Liver (tissue), 9 donors: ENCODE measurements around the gene PEAK1. TPM values are rescaled to one million over a fixed set of nuclear protein-coding genes. Genes with fewer than 3 reads are reported as not detected.

Experiments
- DNase-seq: peaks from one replicate; pipeline ENCODE4 v3.0.0-alpha.2; 2017; ENCODE audit warnings: low spot score
- H3K27ac ChIP-seq, 2 donors: one replicate each; pipeline ENCODE4 v1.7.0; 2013; ENCODE audit warnings: inconsistent platforms in 2 of 2, low read length in 2 of 2, control low read depth in 1 of 2, low read depth in 1 of 2, mild to moderate bottlenecking in 1 of 2
- H3K27me3 ChIP-seq, 4 donors: one replicate each; pipeline versions ENCODE4 v1.6.1 to v1.7.0; 2013; ENCODE audit warnings: low read length in 3 of 4, inconsistent platforms in 1 of 4, mild to moderate bottlenecking in 1 of 4, moderate library complexity in 1 of 4; ENCODE audit not compliant: control insufficient read depth in 4 of 4, insufficient read depth in 4 of 4
- H3K36me3 ChIP-seq, 4 donors: one replicate each; pipeline versions ENCODE4 v1.6.1 to v1.7.0; 2013; ENCODE audit warnings: low read length in 3 of 4, mild to moderate bottlenecking in 3 of 4, low read depth in 1 of 4, moderate library complexity in 1 of 4; ENCODE audit not compliant: control insufficient read depth in 4 of 4, insufficient read depth in 3 of 4
- H3K4me1 ChIP-seq, 4 donors: one replicate each; pipeline versions ENCODE4 v1.6.1 to v1.7.0; 2013; ENCODE audit warnings: low read length in 3 of 4, mild to moderate bottlenecking in 3 of 4, moderate library complexity in 1 of 4; ENCODE audit not compliant: control insufficient read depth in 4 of 4, insufficient read depth in 4 of 4
- H3K4me3 ChIP-seq, 3 donors: one replicate each; pipeline versions ENCODE4 v1.6.1 to v1.7.0; 2013; ENCODE audit warnings: low read length in 3 of 3, control low read depth in 1 of 3, low read depth in 1 of 3, mild to moderate bottlenecking in 1 of 3
- H3K9ac ChIP-seq, 2 donors: one replicate each; pipeline ENCODE4 v1.7.0; 2013; ENCODE audit warnings: low read length in 2 of 2, mild to moderate bottlenecking in 2 of 2, moderate library complexity in 2 of 2, control low read depth in 1 of 2, low read depth in 1 of 2
- H3K9me3 ChIP-seq, 4 donors: one replicate each; pipeline versions ENCODE4 v1.6.1 to v1.7.0; 2013; ENCODE audit warnings: low read length in 3 of 4; ENCODE audit not compliant: control insufficient read depth in 4 of 4
- ATF3 ChIP-seq: IDR thresholded peaks from 2 replicates; pipeline ENCODE4 v1.6.1; 2016; ENCODE audit warnings: antibody characterized with exemption
- CTCF ChIP-seq: fragments of 150-350 bp; IDR thresholded peaks from 2 replicates; pipeline ENCODE4 v1.5.1; 2017; ENCODE audit warnings: improper control_type of control experiment, low read depth, low read length; ENCODE audit not compliant: missing input control
- EGR1 ChIP-seq, 2 donors: IDR thresholded peaks; 2 replicates each; pipeline ENCODE4 v1.6.1; 2016 to 2018; ENCODE audit warnings: antibody characterized with exemption in 2 of 2, low read depth in 2 of 2
- FOXA1 ChIP-seq: IDR thresholded peaks from 2 replicates; pipeline ENCODE4 v1.6.1; 2016; ENCODE audit warnings: antibody characterized with exemption
- FOXA2 ChIP-seq: IDR thresholded peaks from 2 replicates; pipeline ENCODE4 v1.6.1; 2016; ENCODE audit warnings: antibody characterized with exemption
- GABPA ChIP-seq, 2 donors: IDR thresholded peaks in 1 of 2; conservative IDR thresholded peaks in 1 of 2; 2 replicates each; pipeline ENCODE4 v1.6.1; 2016; ENCODE audit warnings: antibody characterized with exemption in 2 of 2, mild to moderate bottlenecking in 1 of 2, moderate library complexity in 1 of 2
- HNF4A ChIP-seq, 2 donors: conservative IDR thresholded peaks; 2 replicates each; pipeline ENCODE4 v1.6.1; 2016; ENCODE audit warnings: antibody characterized with exemption in 2 of 2, mild to moderate bottlenecking in 2 of 2
- HNF4G ChIP-seq: IDR thresholded peaks from 2 replicates; pipeline ENCODE4 v1.6.1; 2016; ENCODE audit warnings: antibody characterized with exemption
- JUND ChIP-seq, 2 donors: IDR thresholded peaks; 2 replicates each; pipeline ENCODE4 v1.6.1; 2016; ENCODE audit warnings: antibody characterized with exemption in 2 of 2
- MAX ChIP-seq: IDR thresholded peaks from 2 replicates; pipeline ENCODE4 v1.6.1; 2016; ENCODE audit warnings: antibody characterized with exemption
- NR2F2 ChIP-seq: IDR thresholded peaks from 2 replicates; pipeline ENCODE4 v1.6.1; 2016; ENCODE audit warnings: antibody characterized with exemption
- RAD21 ChIP-seq, 2 donors: IDR thresholded peaks; 2 replicates each; pipeline ENCODE4 v1.6.1; 2016; ENCODE audit warnings: antibody characterized with exemption in 2 of 2, mild to moderate bottlenecking in 2 of 2
- REST ChIP-seq: IDR thresholded peaks from 2 replicates; pipeline ENCODE4 v1.6.1; 2016; ENCODE audit warnings: antibody characterized with exemption, mild to moderate bottlenecking
- RXRA ChIP-seq, 2 donors: IDR thresholded peaks; 2 replicates each; pipeline ENCODE4 v1.6.1; 2017 to 2018; ENCODE audit warnings: antibody characterized with exemption in 2 of 2, mild to moderate bottlenecking in 1 of 2
- SP1 ChIP-seq: IDR thresholded peaks from 2 replicates; pipeline ENCODE4 v1.6.1; 2018; ENCODE audit warnings: antibody characterized with exemption, mild to moderate bottlenecking
- TAF1 ChIP-seq: conservative IDR thresholded peaks from 2 replicates; pipeline ENCODE4 v1.6.1; 2016; ENCODE audit warnings: antibody characterized with exemption, mild to moderate bottlenecking
- YY1 ChIP-seq: IDR thresholded peaks from 2 replicates; pipeline ENCODE4 v1.6.1; 2016; ENCODE audit warnings: antibody characterized with exemption, mild to moderate bottlenecking
- ZBTB33 ChIP-seq: IDR thresholded peaks from 2 replicates; pipeline ENCODE4 v1.6.1; 2016; ENCODE audit warnings: antibody characterized with exemption
- polyA plus RNA-seq, 2 donors: library from polyadenylated mRNA; stranded (reverse) in 1 of 2; unstranded in 1 of 2; fragments of 200-250 nt in 1 of 2; fragments of >200 nt in 1 of 2; fragmentation: Nextera tagmentation in 1 of 2; extraction: Ambion mirVana in 1 of 2; gene quantifications; one replicate each; pipeline versions ENCODE4 v1.2.1 to v1.2.3, GENCODE V29; 2013 to 2015
- total RNA-seq, 2 donors: library from RNA; depleted of rRNA; stranded (reverse); fragments of >200 nt; gene quantifications; one replicate each; pipeline ENCODE4 v1.2.3, GENCODE V29; 2014
- donor health status: healthy.
- donor health status: healthy.
- donor health status: healthy.
- donor health status: healthy.
- donor health status: healthy.

The PEAK1 gene
- total and polyA plus RNA-seq, 4 donors, result 1.8 to 14.9 (median 5.8) TPM

GRCh38 chr15:77201665-77202064 lies 218.2 kb downstream of the PEAK1 start:
- TF ChIP-seq CTCF (no peak), FOXA2 (no peak), YY1 (no peak), FOXA1 (no peak), SP1 (no peak), REST (no peak), HNF4A (conservative IDR thresholded peaks at IDR 0.05) (no peak), TAF1 (no peak), NR2F2 (no peak), ATF3 (no peak), JUND (IDR thresholded peaks at IDR 0.05) (no peak), ZBTB33 (no peak), MAX (no peak), GABPA (IDR thresholded peaks at IDR 0.05 in 1 of 2, conservative IDR thresholded peaks at IDR 0.05 in 1 of 2) (no peak), RAD21 (IDR thresholded peaks at IDR 0.05) (no peak), RXRA (IDR thresholded peaks at IDR 0.05) (no peak), EGR1 (IDR thresholded peaks at IDR 0.05; ENCODE audit: low read depth in 2 of 2) (no peak), HNF4G (no peak)
- H3K27ac ChIP-seq, result no peak overlapping the region

More at GRCh38 chr15:77201665-77202064, 218.2 kb downstream of the PEAK1 start:
- Histone ChIP-seq H3K4me1 (no peaks in the 10 kb centered on the region), H3K9ac (no peak overlapping the region), H3K27me3 (no peaks in the 10 kb centered on the region), H3K9me3 (peaks cover 0 to 2% (median 0%) of the 10 kb centered on the region in 4 donors), H3K36me3 (peaks cover 0 to 8% (median 3%) of the 10 kb centered on the region in 4 donors), H3K4me3 (no peak overlapping the region)
- DNase-seq, result no peak
